Measurements from ENCODE around the gene GABPB1.

Gene GABPB1

GRCh38 chr15:50236433-50236832, 118.6 kb downstream of the GABPB1 start:
- no peak for DNase-seq

- DNase-seq, result no peak
Measured at GRCh38 chr15:50235794-50236193, 119.2 kb downstream of the GABPB1 start.

GRCh38 chr15:50234764-50235163, 120.2 kb downstream of the GABPB1 start:
- DNase-seq, result no peak

GRCh38 chr15:50233192-50233736, 121.7 kb downstream of the GABPB1 start:
- DNase-seq, result no peak

GRCh38 chr15:50232791-50233190, 122.2 kb downstream of the GABPB1 start:
- DNase-seq, result no peak

GRCh38 chr15:50231761-50232160, 123.2 kb downstream of the GABPB1 start:
- DNase-seq, result no peak

GRCh38 chr15:50229336-50229735, 125.7 kb downstream of the GABPB1 start:
- no peak for DNase-seq

GRCh38 chr15:50228866-50229265, 126.1 kb downstream of the GABPB1 start:
- DNase-seq, result no peak

- DNase-seq, result no peak
Measured at GRCh38 chr15:50227076-50227475, 127.9 kb downstream of the GABPB1 start.

- no peak for DNase-seq
Measured at GRCh38 chr15:50225938-50226337, 129.1 kb downstream of the GABPB1 start.

Data from activated effector memory CD4-positive, alpha-beta T cell treated with anti-CD3 and anti-CD28 coated beads, Interleukin-2, amount 50 U/mL, for 16 hours (primary cell).